ENCODE data around the gene RCOR1.

The RCOR1 gene

DNA sequence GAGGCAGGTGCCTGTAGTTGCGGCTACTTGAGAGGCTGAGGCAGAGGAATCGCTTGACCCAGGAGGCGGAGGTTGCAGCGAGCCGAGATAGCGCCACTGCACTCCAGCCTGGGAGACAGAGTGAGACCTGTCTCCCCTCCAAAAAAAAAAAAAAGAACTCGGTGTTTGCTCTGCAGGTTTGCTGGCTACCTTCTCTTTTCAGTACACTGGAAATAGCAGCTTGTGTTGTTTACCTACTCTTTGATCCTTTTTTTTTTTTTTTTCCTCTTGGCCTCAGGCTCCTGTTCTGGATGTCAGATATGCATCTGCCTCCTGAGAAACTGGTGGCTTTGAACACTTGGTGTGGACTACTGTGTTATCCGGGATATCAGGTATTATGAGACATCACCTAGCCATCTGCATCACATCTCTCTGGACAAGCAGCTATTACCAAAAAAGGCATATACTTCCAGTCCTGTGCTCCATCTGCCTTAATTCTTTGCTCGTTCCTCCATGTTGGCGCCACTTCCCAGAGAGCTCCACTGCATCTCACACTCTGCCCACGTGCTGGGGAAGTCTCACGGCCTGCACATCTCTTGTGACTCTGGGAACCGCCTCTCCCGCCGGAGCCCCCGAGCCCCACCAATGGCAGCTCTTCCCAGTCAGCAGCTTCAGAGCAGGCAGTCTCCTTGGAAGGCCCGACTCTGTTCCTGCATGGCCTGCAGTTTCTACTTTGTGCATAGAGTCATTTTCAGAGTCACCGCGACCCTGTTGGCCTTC is 133.9 kb downstream of the RCOR1 start:
- TF ChIP-seq, protein P1, sequence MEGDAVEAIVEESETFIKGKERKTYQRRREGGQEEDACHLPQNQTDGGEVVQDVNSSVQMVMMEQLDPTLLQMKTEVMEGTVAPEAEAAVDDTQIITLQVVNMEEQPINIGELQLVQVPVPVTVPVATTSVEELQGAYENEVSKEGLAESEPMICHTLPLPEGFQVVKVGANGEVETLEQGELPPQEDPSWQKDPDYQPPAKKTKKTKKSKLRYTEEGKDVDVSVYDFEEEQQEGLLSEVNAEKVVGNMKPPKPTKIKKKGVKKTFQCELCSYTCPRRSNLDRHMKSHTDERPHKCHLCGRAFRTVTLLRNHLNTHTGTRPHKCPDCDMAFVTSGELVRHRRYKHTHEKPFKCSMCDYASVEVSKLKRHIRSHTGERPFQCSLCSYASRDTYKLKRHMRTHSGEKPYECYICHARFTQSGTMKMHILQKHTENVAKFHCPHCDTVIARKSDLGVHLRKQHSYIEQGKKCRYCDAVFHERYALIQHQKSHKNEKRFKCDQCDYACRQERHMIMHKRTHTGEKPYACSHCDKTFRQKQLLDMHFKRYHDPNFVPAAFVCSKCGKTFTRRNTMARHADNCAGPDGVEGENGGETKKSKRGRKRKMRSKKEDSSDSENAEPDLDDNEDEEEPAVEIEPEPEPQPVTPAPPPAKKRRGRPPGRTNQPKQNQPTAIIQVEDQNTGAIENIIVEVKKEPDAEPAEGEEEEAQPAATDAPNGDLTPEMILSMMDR (conservative IDR thresholded peaks at IDR 0.05; ENCODE audit: control insufficient read depth, insufficient read depth, low read depth, low read length) = no peak
- H3K4me3 ChIP-seq (ENCODE audit: control insufficient read depth, low read depth, low read length) = no peak overlapping the region
- DNase-seq (ENCODE audit: low read depth) = no peak

DNA sequence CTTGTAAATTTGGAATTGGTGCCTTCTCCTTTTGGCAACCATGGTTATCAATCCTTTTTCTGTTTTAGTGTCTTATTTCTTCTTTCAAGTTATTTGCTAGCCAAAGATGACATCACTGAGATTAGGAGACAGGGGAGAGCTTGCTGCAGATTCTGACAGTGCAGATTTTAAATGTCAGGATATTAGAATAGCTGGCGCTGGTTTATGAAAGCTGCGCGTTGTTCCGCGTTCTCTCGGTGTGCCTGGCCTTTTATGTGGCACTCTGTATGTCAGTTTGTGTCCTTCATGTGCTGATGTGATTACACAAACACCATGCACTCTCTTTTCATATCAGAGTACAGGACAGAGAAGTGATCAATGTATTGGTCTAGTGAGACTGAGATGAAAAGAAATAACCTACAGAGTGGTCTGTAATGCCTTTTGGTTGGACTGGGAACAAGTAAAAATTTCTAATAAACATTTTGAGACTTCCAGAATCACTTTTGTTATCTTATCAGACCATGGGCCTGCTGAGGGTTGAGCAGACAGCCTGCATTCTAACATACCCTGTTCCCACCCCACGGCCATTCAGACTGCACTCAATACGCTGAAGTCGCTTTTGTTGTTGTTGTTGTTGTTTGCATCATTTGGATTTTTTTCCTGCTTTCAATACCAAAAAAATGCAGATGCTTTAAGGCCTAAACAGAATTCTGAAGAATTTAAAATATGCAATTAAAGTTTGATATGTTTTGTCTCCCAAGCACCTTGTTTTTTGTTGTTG is 135.1 kb downstream of the RCOR1 start:
- H3K4me3 ChIP-seq (ENCODE audit: control insufficient read depth, low read depth, low read length) = no peak overlapping the region
- DNase-seq (ENCODE audit: low read depth) = no peak
- TF ChIP-seq, protein P1 (conservative IDR thresholded peaks at IDR 0.05; ENCODE audit: control insufficient read depth, insufficient read depth, low read depth, low read length) = no peak

DNA sequence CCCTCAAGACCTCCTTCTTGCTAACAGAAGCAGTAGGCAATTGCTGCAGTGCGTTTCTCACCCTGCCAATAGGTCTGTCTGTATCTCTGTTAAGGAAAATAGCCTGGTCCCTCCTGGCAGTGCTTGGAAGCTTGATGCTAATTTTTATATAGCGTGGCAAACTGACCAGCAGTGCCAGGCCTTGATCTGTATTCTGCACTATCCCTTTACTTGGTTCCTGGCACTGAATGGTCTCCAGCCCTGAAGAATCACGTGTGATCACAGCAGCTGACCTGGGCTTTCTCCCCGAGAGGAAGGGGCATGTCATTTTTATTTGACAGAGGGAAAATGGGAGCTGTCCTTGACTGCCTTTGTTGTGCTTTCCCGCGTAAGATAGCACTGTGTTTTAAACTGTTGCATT is 136.1 kb downstream of the RCOR1 start:
- no peak overlapping the region for H3K4me3 ChIP-seq (ENCODE audit: control insufficient read depth, low read depth, low read length)
- TF ChIP-seq, protein P1 (conservative IDR thresholded peaks at IDR 0.05; ENCODE audit: control insufficient read depth, insufficient read depth, low read depth, low read length) = no peak
- no peak for DNase-seq (ENCODE audit: low read depth)

DNA sequence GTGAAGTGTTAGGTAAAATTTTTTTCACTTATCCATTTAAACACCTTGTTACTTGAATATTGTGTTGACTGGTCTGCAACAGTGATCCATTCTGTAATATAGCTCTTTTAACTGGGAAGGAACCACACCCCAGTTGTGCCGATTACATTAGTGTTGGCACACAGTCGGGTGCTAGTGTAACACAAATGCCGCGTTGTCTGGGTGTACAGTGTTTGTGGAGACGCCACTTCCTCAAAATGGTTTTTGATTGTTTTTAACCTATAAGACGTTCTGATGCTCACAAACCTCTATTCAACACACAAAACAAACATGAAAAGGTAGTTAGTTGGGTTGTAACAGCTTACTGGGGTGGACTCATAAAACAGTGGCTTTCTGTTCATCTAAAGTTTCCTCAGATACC is 136.8 kb downstream of the RCOR1 start:
- no peak for DNase-seq (ENCODE audit: low read depth)
- H3K4me3 ChIP-seq (ENCODE audit: control insufficient read depth, low read depth, low read length) = no peak overlapping the region
- TF ChIP-seq, protein P1 (conservative IDR thresholded peaks at IDR 0.05; ENCODE audit: control insufficient read depth, insufficient read depth, low read depth, low read length) = no peak

DNA sequence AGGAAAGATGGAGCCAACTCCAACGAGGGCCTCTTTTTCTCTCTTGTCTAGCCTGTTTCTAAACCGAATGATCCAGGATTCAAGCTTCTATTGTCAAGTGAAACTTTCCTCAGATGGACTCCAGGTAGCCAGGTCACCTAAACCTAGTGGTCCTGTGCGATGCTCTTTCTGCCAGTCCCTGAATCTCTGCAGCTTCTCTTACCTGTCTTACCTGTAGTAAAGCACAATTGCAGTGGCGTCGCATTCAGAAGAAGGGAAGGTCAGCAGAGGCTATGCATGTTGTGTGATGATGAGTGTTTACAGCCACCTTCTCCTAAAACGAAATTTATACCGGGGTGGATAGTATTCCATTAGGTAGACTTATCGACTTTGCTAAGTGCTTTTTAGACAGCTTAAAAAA is 137.4 kb downstream of the RCOR1 start:
- DNase-seq (ENCODE audit: low read depth) = no peak
- no peak overlapping the region for H3K4me3 ChIP-seq (ENCODE audit: control insufficient read depth, low read depth, low read length)
- TF ChIP-seq, protein P1 (conservative IDR thresholded peaks at IDR 0.05; ENCODE audit: control insufficient read depth, insufficient read depth, low read depth, low read length) = no peak

DNA sequence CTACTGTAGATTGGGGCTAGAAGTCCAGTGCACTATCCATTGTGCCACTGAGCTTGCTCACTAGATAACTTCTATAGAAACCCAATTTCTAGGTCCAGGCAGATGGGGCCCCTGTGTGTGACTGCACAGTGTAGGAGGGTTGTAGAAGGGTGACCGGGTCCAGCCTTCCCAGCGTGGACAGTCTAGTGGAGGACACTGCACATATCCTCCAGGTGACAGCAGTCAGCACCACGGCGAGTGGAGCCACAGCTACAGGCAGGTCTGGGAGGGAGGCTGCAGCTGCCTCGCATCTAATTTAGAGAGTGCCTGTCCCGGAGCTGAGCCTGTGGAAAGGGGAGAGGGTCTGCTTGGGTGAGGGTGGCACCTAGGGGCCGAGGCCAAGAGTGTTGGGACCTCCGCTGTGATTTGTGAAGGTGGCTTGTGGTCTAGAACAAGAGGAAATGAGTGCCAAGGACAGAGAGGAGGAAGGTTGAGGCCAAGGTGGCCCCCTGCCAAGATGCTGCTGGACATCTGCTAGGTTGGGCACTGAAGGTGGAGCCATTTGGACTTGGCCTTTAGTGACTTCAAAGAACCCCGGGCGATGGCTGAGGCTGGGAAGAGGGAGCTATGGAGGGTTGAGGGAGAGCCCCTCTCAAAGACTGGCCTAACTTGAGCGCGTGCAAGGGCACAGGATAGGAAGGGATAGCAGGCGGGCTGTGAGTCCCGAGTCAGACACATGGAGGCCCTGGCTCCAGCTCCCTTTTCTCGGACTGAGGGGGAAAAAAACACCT is 138.8 kb downstream of the RCOR1 start:
- TF ChIP-seq, protein P1 (conservative IDR thresholded peaks at IDR 0.05; ENCODE audit: control insufficient read depth, insufficient read depth, low read depth, low read length) = no peak
- H3K4me3 ChIP-seq (ENCODE audit: control insufficient read depth, low read depth, low read length) = no peak overlapping the region
- no peak for DNase-seq (ENCODE audit: low read depth)
